A673 (cell line): Measurements from ENCODE around the gene PIGT.

Source experiments
- CTCF ChIP-seq: fragments of 300-800, 200-600 bp; sonication (generic); conservative IDR thresholded peaks from 2 replicates; pipeline ENCODE4 v1.5.1; 2017; ENCODE audit warnings: low read depth, mild to moderate bottlenecking, antibody characterized with exemption, low read length, moderate library complexity, mixed read lengths
- EZH2 ChIP-seq: fragments of 200-600 bp; sonication (generic); IDR thresholded peaks from 2 replicates; pipeline ENCODE4 v1.6.1; 2017; ENCODE audit warnings: borderline replicate concordance, low read depth, mild to moderate bottlenecking, mixed read lengths, antibody characterized with exemption, low read length; ENCODE audit not compliant: poor library complexity, severe bottlenecking

GRCh38 chr20:45426320-45427016, 10.5 kb downstream of the PIGT start:
- TF ChIP-seq CTCF (no peak), EZH2 (no peak)
